RWPE1 (cell line): ENCODE measurements around the gene COBL.

Experiments used
- CTCF ChIA-PET: fragments of 350-600 bp; sonication (Branson Sonifier 250); formaldehyde crosslinking; extraction: SDS; loops from one replicate; lab custom pipeline; 2021; lab: Yijun Ruan, JAX
- POLR2A ChIA-PET: fragments of 400-600 bp; formaldehyde crosslinking; extraction: SDS; loops from one replicate; lab custom pipeline; 2020; ENCODE audit warnings: antibody characterized with exemption; ENCODE audit not compliant: low non-redundant PET; lab: Yijun Ruan, JAX
- DNase-seq: peaks from one replicate; pipeline ENCODE4 v3.0.0; 2012; ENCODE audit warnings: low spot score
- H3K27ac ChIP-seq: fragments of 450-650 bp; 2 replicates; pipeline ENCODE4 v1.5.1; 2017
- TF ChIP-seq, protein P1 (sequence below): fragments of 450-650 bp; conservative IDR thresholded peaks from 2 replicates; pipeline ENCODE4 v1.5.1; 2017; ENCODE audit warnings: low read depth, mild to moderate bottlenecking

Gene COBL

DNA sequence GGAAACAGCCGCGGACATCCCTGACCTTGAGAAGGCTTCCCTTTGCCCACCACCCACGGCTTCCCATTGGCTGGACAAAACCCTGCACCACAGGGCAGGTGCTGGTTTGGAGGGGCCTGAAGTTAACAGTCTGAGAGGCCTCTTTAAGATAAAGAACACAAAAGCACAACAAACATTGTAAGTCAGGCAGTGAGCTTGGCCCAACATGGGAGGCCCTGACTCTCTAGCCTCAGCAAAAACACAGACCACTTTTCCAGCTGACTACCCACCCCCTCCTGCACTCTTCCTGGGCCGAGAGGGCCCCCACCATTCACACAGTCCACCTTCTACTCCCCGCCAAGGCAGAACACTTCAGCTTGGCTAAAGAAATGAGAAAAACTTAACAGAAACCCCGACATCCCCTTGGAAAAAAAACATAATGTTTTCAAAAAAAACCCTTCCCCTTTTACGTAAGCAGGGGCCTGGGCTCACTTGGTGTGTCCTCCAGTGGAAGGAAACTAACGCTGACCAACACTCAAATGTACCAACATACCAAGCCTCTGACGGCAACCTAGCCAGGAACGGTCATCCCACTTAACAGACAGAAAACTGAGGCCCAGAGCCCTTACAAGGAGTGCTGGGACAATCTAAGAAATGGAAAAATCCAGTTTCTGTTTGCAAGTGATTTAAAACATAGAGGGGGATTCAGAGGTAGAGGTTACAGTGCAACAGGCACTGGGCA is 80.9 kb downstream of the COBL start:
- CTCF ChIA-PET: interaction anchor here (0.6 kb wide), 1 partner anchor 1951 kb away, joined by 3 read pairs; no protein-coding TSS in a partner anchor
- POLR2A ChIA-PET: no interaction called here
- no peak for DNase-seq
- TF ChIP-seq, protein P1, sequence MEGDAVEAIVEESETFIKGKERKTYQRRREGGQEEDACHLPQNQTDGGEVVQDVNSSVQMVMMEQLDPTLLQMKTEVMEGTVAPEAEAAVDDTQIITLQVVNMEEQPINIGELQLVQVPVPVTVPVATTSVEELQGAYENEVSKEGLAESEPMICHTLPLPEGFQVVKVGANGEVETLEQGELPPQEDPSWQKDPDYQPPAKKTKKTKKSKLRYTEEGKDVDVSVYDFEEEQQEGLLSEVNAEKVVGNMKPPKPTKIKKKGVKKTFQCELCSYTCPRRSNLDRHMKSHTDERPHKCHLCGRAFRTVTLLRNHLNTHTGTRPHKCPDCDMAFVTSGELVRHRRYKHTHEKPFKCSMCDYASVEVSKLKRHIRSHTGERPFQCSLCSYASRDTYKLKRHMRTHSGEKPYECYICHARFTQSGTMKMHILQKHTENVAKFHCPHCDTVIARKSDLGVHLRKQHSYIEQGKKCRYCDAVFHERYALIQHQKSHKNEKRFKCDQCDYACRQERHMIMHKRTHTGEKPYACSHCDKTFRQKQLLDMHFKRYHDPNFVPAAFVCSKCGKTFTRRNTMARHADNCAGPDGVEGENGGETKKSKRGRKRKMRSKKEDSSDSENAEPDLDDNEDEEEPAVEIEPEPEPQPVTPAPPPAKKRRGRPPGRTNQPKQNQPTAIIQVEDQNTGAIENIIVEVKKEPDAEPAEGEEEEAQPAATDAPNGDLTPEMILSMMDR: no peak
- no peak overlapping the region for H3K27ac ChIP-seq

DNA sequence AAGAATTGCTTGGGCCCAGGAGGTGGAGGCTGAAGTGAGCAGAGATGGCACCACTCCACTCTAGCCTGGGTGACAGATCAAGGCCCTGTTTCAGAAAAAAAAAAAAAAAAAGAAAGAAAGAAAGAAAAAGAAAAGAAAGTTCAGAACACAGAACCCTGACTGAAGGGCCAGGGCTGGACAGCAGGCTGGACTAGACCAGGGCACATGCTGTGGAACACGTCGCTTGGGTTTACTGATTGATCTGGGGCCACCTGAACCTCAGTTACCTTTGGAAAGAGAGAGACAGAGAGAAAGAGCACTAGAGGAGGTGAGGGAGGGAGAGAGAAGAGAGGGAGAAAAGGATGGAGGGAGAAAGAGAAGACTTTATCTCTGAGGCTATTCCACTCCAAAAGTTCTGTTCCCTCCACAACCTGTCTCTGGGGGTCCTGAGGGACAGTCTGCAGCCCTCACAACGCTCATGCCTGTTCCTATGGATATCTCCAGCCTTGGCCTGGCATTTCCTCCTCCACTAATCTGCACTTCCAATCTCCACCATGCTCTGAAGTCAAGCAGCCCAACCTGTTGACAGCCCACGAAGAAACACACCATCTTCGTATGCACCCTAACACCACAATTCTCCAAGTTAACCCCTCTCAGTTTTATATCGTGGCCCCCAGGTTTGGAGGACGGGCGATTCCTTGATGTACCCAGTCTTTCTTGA is 81.8 kb downstream of the COBL start:
- ChIA-PET CTCF (no interaction called here), POLR2A (no interaction called here)
- DNase-seq: no peak
- no peak overlapping the region for H3K27ac ChIP-seq
- TF ChIP-seq, protein P1: no peak

DNA sequence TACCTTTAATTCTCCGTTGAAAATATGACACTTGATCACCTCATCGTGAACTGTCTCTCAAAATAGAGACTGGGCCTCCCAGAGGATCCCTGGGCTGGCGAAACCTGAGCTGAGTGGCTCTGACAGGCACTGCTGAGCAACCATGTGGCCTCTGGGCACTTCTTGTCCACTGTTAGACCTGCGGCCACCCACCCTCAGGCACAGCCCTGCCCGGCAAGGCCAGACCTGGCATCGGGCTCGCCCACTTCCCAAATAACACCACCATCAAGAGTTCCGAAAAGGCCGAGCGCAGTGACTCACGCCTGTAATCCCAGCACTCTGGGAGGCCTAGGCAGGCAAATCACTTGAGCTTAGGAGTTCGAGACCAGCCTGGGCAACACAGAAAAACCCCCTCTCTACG is 82.5 kb downstream of the COBL start:
- H3K27ac ChIP-seq: no peak overlapping the region
- ChIA-PET CTCF (no interaction called here), POLR2A (no interaction called here)
- DNase-seq: no peak
- TF ChIP-seq, protein P1: no peak

DNA sequence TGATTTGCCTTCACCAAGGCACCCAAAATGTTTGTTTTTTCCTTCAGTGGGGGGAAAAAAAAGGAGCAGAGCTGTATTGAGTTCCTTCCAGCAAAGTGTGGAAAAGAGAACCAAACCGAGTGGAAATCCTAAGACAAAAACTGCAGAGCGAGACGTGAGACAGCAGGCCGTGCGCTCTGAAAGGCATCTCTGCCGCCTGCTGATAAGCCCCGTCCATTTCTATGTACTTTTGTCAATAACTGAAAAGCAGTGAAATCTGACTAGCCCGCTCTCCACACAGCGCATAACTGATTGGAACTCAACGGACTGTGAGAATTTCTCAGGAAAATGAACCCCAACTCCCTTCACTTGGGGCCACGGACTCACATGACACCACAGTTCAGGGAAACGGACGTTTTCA is 83.2 kb downstream of the COBL start:
- CTCF ChIA-PET: no interaction called here
- POLR2A ChIA-PET: no interaction called here

DNA sequence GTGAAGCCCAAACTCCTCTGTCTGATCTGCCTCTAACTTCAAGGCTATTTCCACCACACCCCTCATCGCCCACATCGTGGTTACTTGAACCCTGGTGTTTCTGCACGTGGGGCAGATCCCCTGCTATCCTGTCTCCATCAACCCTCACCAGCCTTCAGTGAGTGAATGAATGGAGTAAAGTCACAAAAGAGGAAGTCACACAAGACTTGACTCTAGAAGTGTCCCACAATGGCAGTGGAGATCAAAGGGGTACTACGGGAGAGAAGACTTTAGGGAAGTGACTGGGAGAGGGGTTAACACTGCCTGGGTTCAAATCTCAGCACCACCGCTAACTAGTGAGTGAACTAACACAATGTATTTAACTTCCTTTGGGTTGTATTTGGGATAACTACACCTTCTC is 85.9 kb downstream of the COBL start:
- DNase-seq: no peak
- ChIA-PET CTCF (no interaction called here), POLR2A (no interaction called here)
- H3K27ac ChIP-seq: no peak overlapping the region
- TF ChIP-seq, protein P1: no peak

More for the DNA sequence above, 83.2 kb downstream of the COBL start:
- no peak for DNase-seq
- no peak overlapping the region for H3K27ac ChIP-seq
- TF ChIP-seq, protein P1: no peak

DNA sequence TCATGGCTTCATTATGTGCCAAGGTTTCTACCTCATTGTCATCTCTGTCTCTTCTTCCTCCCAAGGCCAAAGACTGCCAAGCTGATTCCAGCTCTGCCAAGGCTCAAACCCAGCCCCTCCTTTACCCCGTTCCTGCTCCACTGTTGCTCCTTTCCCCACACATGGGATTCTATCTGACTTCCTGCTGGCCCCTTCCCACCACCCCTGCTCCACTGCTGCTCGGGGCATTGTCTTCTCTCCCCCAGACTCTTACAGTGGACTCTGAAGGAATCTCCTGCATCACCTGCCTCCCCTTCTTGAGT is 86.3 kb downstream of the COBL start:
- no peak overlapping the region for H3K27ac ChIP-seq
- DNase-seq: no peak
- TF ChIP-seq, protein P1: no peak
- ChIA-PET POLR2A (no interaction called here), CTCF (no interaction called here)
